ENCODE measurements around the gene ERCC6L.

ERCC6L gene

GRCh38 chrX:72273718-72274117, 34.9 kb upstream of the ERCC6L start:
- no peak overlapping the region for H3K4me3 ChIP-seq (ENCODE audit: low read depth, low read length)
- no peak for DNase-seq (ENCODE audit: low read depth)
- TF ChIP-seq, protein P1, sequence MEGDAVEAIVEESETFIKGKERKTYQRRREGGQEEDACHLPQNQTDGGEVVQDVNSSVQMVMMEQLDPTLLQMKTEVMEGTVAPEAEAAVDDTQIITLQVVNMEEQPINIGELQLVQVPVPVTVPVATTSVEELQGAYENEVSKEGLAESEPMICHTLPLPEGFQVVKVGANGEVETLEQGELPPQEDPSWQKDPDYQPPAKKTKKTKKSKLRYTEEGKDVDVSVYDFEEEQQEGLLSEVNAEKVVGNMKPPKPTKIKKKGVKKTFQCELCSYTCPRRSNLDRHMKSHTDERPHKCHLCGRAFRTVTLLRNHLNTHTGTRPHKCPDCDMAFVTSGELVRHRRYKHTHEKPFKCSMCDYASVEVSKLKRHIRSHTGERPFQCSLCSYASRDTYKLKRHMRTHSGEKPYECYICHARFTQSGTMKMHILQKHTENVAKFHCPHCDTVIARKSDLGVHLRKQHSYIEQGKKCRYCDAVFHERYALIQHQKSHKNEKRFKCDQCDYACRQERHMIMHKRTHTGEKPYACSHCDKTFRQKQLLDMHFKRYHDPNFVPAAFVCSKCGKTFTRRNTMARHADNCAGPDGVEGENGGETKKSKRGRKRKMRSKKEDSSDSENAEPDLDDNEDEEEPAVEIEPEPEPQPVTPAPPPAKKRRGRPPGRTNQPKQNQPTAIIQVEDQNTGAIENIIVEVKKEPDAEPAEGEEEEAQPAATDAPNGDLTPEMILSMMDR (IDR thresholded peaks at IDR 0.05; ENCODE audit: low read depth, low read length, missing control alignments), result no peak

GRCh38 chrX:72272868-72273267, 34.0 kb upstream of the ERCC6L start:
- no peak overlapping the region for H3K4me3 ChIP-seq (ENCODE audit: low read depth, low read length)

DNA sequence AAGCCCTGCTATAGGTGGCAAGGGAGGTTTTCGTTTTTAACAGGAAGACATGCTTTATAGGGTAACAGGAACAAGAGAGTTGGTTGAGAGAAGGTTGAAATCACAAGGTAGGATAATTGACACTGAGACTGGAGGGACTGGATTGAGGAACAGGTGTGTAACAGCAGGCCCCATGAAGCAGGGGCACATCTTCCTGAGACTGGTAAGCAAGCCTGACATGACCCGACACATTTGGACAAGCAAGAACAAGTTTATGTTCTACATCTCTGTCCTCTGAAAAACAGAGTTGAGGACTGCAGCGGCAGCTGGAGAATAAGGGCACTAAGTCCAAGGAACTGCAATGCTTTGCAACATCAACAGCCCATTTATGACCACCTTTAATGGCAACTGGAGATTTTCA, 33.0 kb upstream of the ERCC6L start:
- H3K4me3 ChIP-seq (ENCODE audit: low read depth, low read length), result no peak overlapping the region
- no peak for DNase-seq (ENCODE audit: low read depth)
- TF ChIP-seq, protein P1 (IDR thresholded peaks at IDR 0.05; ENCODE audit: low read depth, low read length, missing control alignments), result no peak

More at GRCh38 chrX:72272868-72273267, 34.0 kb upstream of the ERCC6L start:
- TF ChIP-seq, protein P1 (IDR thresholded peaks at IDR 0.05; ENCODE audit: low read depth, low read length, missing control alignments), result no peak
- no peak for DNase-seq (ENCODE audit: low read depth)

- no peak overlapping the region for H3K4me3 ChIP-seq (ENCODE audit: low read depth, low read length)
- TF ChIP-seq, protein P1 (IDR thresholded peaks at IDR 0.05; ENCODE audit: low read depth, low read length, missing control alignments), result no peak
- no peak for DNase-seq (ENCODE audit: low read depth)
These were observed 32.4 kb upstream of the ERCC6L start for GRCh38 chrX:72271091-72271788.

DNA sequence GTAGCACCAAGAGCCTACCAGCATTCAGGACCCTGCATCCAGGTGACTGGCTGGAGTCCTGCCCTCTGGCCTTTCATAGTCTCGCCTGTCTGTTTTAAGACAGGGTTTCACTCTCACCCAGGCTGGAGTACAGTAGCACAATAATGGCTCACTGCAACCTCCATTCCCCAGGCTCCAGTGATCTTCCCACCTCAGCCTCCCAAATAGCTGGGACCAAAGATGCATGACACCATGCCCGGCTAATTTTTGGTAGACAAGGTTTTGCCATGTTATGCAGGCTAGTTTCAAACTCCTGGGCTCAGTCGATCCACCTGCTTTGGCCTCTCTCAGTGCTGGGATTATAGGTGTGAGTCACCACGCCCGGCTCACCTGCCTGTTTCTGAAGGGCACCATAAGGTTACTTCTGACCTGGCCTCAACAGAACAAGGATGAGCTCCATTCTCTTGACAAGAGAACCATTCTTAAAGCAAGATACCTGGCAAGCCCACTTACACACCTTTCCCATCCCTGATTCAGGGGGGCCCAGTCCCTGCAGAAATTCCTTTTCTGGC, 31.6 kb upstream of the ERCC6L start:
- H3K4me3 ChIP-seq (ENCODE audit: low read depth, low read length), result no peak overlapping the region
- TF ChIP-seq, protein P1 (IDR thresholded peaks at IDR 0.05; ENCODE audit: low read depth, low read length, missing control alignments), result no peak

GRCh38 chrX:72269671-72270251, 30.9 kb upstream of the ERCC6L start:
- H3K4me3 ChIP-seq (ENCODE audit: low read depth, low read length), result no peak overlapping the region
- no peak for DNase-seq (ENCODE audit: low read depth)
- TF ChIP-seq, protein P1 (IDR thresholded peaks at IDR 0.05; ENCODE audit: low read depth, low read length, missing control alignments), result no peak

More for the DNA sequence above, 31.6 kb upstream of the ERCC6L start:
- no peak for DNase-seq (ENCODE audit: low read depth)
